ENCODE data around the gene KDELR1. TPM values are rescaled to one million over a fixed set of nuclear protein-coding genes. Genes with fewer than 3 reads are reported as not detected.
A peak's percentile ranks its signal among the peaks of the same experiment; 100 is the strongest.

The KDELR1 gene
- total RNA-seq, 2 donors from 2014 or later = 64.4 to 80.9 TPM

DNA sequence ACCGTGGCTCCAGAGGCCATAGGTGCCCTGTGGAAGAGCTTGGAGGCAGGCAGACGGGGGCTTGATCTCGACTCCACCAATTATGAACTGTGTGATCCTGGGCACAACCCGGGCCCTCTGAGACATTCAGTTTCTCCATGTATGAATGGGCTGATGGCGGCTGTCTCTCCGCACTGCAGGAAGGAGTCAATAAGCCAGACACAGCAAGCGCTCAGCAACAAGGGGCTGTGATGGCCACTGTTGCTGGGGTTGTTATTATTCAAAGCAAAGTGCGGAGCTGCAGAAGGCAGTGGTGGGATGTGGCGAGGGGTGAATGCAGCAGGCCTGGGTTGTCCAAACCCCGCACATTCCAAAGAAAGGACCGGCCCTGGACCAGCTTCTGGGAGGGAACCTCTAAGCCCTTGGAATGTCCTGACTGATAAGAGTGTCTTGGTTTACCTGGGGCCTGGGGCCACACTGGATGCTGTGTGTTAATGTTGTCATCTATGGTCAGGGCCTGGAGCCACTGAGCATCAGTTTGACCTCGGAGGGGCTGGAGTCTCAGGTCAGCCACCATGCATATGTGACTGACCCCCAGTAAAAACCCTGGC is 35.9 kb downstream of the KDELR1 start:
- Mint-ChIP-seq H3K27me3 (no peaks in the 10 kb centered on the region), H3K9me3 (no peaks in the 10 kb centered on the region), H3K36me3 (no peaks in the 10 kb centered on the region), H3K4me1 (ENCODE audit: low read depth in 2 of 2) (peaks cover 7% of the 10 kb centered on the region in 2 donors), H3K27ac (no peak overlapping the region), H3K4me3 (no peak overlapping the region)
- DNase-seq (ENCODE audit: low spot score) = no peak
- ATAC-seq = peak in 1 of 2 donors; percentile 16

DNA sequence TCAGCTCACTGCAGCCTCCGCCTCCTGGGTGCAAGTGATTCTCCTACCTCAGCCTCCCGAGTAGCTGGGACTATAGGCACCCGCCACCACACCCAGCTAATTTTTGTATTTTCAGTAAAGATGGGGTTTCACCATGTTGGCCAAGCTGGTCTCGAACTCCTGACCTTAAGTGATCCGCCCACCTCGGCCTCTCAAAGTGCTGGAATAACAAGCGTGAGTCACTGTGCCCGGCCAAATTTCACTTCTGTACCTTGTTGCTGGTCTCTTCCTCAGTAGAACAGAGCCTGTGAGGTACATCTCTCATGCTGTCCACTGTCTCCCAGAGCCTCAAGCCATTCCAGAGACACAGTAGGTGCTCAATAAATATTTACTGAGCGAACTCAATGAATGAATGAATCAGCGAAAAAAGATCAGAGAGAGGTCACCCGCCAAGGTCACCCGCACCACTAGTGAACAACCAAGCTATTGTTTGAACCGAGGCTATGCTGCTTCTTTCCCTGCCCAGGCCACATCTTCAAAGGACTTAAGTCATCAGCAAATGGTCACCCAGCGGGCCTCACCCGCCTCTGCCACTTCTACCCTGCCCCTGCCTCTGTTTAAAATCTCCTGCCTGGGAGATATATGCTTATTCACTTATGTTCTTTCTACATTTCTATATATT is 36.9 kb downstream of the KDELR1 start:
- no peak for ATAC-seq
- H3K27me3 Mint-ChIP-seq = no peaks in the 10 kb centered on the region
- H3K4me1 Mint-ChIP-seq (ENCODE audit: low read depth in 2 of 2) = peaks cover 7% of the 10 kb centered on the region in 2 donors
- H3K36me3 Mint-ChIP-seq = no peaks in the 10 kb centered on the region
- DNase-seq (ENCODE audit: low spot score) = no peak
- no peaks in the 10 kb centered on the region for H3K9me3 Mint-ChIP-seq
- no peak overlapping the region for H3K4me3 Mint-ChIP-seq
- no peak overlapping the region for H3K27ac Mint-ChIP-seq

DNA sequence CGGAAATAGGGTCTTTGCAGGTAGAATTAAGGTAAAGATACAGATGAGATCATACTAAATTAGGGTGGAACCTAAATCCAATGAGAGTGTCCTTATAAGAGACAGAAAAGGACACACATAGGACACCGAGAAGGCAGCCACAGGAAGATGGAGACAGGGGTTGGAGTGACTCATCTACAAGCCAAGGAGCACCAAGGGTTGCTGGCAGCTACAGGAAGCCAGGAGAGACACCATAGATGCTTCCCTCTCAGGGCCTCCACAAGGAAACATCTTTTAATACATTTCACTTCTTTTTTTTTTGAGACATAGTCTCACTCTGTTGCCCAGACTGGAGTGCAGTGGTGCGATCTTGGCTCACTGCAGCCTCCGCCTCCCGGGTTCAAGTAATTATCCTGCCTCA is 37.7 kb downstream of the KDELR1 start:
- H3K27ac Mint-ChIP-seq = no peak overlapping the region
- no peaks in the 10 kb centered on the region for H3K9me3 Mint-ChIP-seq

DNA sequence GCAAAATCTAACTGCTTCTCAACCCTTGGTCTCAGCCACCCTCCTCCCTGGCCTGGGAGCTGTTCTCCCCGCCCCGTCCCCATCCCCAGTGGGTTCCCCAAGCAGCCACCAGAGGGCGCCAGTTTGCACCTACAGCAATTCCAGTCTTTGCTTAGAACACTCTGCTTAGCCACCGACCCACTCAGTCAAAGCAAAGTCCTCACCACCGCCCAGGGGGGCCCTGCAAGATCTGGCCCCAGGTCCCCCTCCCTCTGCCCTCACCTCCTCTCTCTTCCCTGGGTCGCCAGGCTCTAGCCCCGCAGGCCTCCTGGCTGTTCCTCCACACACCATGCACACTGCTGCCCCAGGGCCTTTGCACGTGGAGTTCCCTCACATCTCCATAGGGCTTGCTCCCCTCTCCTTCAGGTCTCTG is 40.0 kb downstream of the KDELR1 start:
- Mint-ChIP-seq H3K4me3 (no peak overlapping the region), H3K9me3 (no peaks in the 10 kb centered on the region), H3K27ac (no peak overlapping the region), H3K4me1 (ENCODE audit: low read depth in 2 of 2) (peaks cover 7 to 11% of the 10 kb centered on the region in 2 donors), H3K27me3 (no peaks in the 10 kb centered on the region), H3K36me3 (no peaks in the 10 kb centered on the region)
- DNase-seq (ENCODE audit: low spot score) (peak; percentile 84), ATAC-seq (peak; percentile 81 to 88)

More for the DNA sequence above, 37.7 kb downstream of the KDELR1 start:
- H3K27me3 Mint-ChIP-seq = no peaks in the 10 kb centered on the region
- peaks cover 7% of the 10 kb centered on the region in 2 donors for H3K4me1 Mint-ChIP-seq (ENCODE audit: low read depth in 2 of 2)
- no peaks in the 10 kb centered on the region for H3K36me3 Mint-ChIP-seq
- ATAC-seq (no peak), DNase-seq (ENCODE audit: low spot score) (no peak)
- no peak overlapping the region for H3K4me3 Mint-ChIP-seq

DNA sequence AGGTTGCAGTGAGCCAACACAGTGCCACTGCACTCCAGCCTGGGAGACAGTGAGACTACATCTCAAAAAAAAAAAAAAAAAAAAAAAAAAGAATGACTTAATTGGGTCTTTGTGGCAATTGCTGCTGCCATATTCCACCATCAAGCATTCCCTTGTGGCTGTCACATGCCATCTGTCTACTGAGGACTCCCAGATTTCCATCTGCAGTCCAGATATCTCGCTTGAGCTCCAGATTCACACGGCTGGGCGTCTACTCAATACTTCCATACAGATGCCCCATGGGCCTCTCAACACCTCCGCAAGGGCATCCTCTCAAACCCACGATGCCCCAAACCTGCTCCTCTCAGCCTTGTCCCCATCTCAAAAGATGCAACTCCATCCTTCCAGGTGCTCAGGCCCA is 40.5 kb downstream of the KDELR1 start:
- Mint-ChIP-seq H3K9me3 (no peaks in the 10 kb centered on the region), H3K27ac (no peak overlapping the region), H3K27me3 (no peaks in the 10 kb centered on the region), H3K36me3 (no peaks in the 10 kb centered on the region), H3K4me1 (ENCODE audit: low read depth in 2 of 2) (peaks cover 7 to 11% of the 10 kb centered on the region in 2 donors), H3K4me3 (no peak overlapping the region)
- ATAC-seq = no peak
- DNase-seq (ENCODE audit: low spot score) = no peak

DNA sequence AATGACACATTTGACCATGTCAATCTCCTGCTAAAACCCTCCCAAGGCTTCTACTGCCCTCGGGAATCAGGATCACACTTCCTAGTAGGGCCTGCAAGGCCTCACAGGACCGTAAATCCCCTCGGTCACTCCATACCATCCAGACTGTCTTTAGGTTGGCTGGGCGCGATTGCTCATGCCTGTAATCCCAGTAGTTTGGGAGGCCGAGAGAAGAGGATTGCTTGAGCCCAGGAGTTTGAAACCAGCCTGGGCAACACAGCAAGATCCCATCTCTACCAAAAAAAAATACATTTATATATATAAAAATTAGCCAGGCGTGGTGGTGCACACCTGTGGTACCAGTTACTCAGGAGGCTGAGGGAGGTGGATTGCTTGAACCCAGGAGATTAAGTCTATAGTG is 42.6 kb downstream of the KDELR1 start:
- Mint-ChIP-seq H3K27me3 (no peaks in the 10 kb centered on the region), H3K27ac (no peak overlapping the region), H3K36me3 (no peaks in the 10 kb centered on the region), H3K4me3 (no peak overlapping the region), H3K9me3 (no peaks in the 10 kb centered on the region), H3K4me1 (ENCODE audit: low read depth in 2 of 2) (peaks cover 7 to 11% of the 10 kb centered on the region in 2 donors)
- ATAC-seq (no peak), DNase-seq (ENCODE audit: low spot score) (no peak)

DNA sequence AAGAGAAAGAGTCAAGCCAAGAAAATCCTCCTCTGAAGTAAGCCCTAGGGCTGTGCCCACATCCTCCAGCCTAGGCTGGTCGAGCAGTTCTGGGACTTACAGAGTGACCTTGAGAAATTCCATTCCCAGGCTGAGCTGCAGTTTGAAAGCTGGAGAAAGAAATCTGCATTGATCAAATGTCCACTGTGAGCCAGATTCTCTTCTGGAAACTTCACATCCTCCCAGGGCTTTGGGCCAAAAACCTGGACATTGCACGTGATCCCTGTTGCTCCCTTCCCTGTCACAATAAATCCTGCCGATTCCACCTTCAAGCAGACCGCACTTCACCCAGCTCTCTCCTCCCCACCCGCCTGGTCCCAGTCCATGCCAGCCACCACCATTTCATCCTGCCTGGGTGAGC is 43.3 kb downstream of the KDELR1 start:
- DNase-seq (ENCODE audit: low spot score) (no peak), ATAC-seq (no peak)
- Mint-ChIP-seq H3K9me3 (no peaks in the 10 kb centered on the region), H3K4me3 (no peak overlapping the region), H3K36me3 (no peaks in the 10 kb centered on the region), H3K4me1 (ENCODE audit: low read depth in 2 of 2) (peaks cover 7 to 11% of the 10 kb centered on the region in 2 donors), H3K27ac (no peak overlapping the region), H3K27me3 (no peaks in the 10 kb centered on the region)

DNA sequence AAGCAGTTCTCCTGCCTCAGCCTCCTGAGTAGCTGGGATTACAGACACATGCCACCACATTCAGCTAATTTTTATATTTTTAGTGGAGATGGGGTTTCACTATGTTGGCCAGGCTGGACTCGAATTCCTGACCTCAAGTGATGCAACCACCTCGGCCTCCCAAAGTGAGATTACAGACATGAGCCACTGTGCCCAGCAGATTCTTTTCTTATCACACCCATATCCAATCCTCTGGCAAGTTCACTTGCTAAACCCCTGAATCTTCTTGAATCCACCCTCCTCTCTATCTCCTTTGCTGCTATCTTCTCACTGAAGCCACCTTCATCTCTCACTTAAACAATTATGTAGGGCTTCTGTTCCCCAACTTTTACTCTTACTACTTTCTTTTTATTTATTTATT is 45.2 kb downstream of the KDELR1 start:
- Mint-ChIP-seq H3K27ac (peak overlapping the region in 1 of 2 donors; percentile 20), H3K9me3 (no peaks in the 10 kb centered on the region), H3K4me3 (no peak overlapping the region), H3K36me3 (no peaks in the 10 kb centered on the region), H3K4me1 (ENCODE audit: low read depth in 2 of 2) (peaks cover 2 to 7% of the 10 kb centered on the region in 2 donors), H3K27me3 (no peaks in the 10 kb centered on the region)
- DNase-seq (ENCODE audit: low spot score) (no peak), ATAC-seq (no peak)

DNA sequence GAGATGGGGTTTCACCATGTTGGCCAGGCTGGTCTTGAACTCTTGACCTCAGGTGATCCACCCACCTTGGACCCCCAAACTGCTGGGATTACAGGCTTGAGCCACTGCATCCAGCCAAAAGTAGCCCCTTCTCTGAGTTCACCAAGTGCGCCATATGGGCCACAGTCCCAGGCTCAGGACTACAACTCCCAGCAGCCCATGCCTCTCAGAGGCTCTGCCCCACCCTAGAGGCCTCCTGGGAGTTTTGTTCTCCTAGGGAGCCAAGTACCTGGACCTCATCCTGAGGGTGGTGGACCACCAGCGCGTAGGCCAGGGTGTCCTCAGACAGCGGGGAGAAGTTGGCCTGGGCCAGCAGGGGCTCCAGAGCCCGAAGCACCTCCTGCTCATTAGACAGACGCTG is 46.5 kb downstream of the KDELR1 start:
- no peak overlapping the region for H3K4me3 Mint-ChIP-seq
- peak in 1 of 2 donors; percentile 46 for ATAC-seq

DNA sequence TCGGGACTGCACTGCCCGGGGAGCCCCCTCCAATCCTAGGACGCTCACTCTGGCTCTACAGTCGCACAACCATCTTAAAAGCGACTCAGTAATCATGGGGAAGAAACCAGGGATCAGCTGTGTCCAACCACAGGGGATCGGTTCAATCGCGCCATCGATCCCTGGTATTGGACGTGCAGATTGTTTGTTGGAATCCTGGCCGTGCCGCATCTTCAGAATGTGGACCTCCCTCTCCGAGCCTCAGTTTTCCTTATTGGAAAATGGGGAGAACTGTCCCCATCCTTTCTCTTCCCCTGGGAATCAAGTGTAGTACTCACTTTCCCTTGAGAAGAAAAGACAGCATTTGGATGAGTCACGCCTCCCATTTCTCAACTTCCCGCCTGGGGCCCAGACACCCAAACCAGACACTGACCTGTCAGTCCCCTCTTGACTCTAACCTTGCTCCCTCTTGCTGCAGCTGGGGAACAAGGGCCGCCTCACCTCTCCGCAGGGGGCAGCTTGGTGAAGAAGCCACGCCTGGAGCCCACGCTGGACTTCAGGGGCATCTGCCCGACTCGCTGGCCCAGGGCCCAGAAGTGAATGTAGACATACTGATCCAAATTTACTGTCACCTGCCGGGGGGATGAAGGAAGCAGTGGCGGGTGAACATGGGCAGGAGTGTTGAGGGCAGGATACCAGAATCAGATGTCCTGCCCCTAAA is 48.4 kb downstream of the KDELR1 start:
- Mint-ChIP-seq H3K27me3 (no peaks in the 10 kb centered on the region), H3K36me3 (no peaks in the 10 kb centered on the region), H3K9me3 (no peaks in the 10 kb centered on the region), H3K4me3 (no peak overlapping the region), H3K4me1 (ENCODE audit: low read depth in 2 of 2) (no peaks in the 10 kb centered on the region), H3K27ac (peak overlapping the region in 1 of 2 donors; percentile 31)
- no peak for ATAC-seq
- DNase-seq (ENCODE audit: low spot score) = no peak

More for the DNA sequence above, 46.5 kb downstream of the KDELR1 start:
- Mint-ChIP-seq H3K36me3 (no peaks in the 10 kb centered on the region), H3K27me3 (no peaks in the 10 kb centered on the region), H3K9me3 (no peaks in the 10 kb centered on the region), H3K4me1 (ENCODE audit: low read depth in 2 of 2) (peaks cover 0 to 4% of the 10 kb centered on the region in 2 donors), H3K27ac (no peak overlapping the region)
- DNase-seq (ENCODE audit: low spot score) = no peak

DNA sequence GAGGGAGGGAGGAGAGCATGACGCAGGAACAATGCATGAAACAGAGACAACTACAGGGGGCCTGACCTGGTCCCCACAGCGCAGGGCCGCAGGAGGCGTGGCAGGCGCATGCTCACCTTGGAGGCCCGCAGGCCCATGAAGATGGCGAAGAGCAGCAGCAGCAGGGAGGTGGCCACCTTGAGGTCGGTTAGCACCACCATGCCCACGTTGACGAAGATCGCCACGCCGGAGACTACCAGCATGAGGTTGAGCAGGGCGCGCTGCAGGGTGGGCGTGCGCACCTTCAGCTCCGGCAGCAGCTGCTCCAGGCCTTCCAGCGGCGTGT is 49.0 kb downstream of the KDELR1 start:
- Mint-ChIP-seq H3K27me3 (no peaks in the 10 kb centered on the region), H3K4me3 (no peak overlapping the region), H3K4me1 (ENCODE audit: low read depth in 2 of 2) (no peaks in the 10 kb centered on the region), H3K36me3 (no peaks in the 10 kb centered on the region), H3K27ac (no peak overlapping the region), H3K9me3 (no peaks in the 10 kb centered on the region)
- DNase-seq (ENCODE audit: low spot score) = no peak
- no peak for ATAC-seq

DNA sequence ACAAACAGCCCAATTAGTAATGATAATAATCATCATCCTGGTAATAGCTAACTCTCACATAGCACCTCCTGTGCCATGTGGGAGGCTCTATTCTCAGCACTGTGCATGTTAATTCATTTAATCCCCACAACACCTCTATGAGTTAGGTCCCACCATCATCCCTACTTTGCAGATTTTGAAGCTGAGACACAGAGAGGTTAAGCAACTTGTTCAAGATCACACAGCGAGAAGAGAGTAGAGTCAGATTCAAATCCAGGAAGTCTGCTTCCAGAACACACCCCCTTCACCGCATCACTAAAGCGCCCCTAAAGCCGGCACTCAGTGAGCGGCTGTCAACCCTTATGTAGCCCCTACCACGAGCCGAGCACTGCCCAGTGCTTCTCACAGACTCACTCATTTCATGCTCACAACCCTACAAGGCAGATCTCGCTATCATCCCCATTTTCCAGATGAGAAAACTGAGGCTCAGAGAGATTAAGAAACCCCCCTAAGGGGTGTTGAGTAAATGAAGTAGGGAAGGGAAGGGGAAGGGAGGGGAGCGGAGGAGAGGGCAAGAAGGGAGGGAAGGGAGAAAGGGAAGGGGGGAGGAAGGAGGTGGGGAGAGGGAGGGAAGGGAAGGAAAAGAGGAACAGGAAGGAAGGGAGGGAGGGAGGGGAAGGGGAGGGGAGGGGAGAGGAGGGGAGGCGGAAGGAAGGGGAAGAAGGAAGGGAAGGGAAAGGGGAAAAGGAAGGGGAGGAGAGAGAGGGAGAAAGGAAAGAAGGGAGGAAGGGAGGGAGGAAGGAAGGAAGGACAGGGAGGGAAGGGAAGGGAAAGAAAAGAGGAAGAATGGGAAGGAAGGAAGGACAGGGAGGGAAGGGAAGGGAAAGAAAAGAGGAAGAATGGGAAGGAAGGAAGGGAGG is 49.6 kb downstream of the KDELR1 start:
- H3K4me1 Mint-ChIP-seq (ENCODE audit: low read depth in 2 of 2) = no peaks in the 10 kb centered on the region
- H3K4me3 Mint-ChIP-seq = no peak overlapping the region
- DNase-seq (ENCODE audit: low spot score) = no peak
- ATAC-seq = no peak
- no peaks in the 10 kb centered on the region for H3K9me3 Mint-ChIP-seq
- no peak overlapping the region for H3K27ac Mint-ChIP-seq
- no peaks in the 10 kb centered on the region for H3K36me3 Mint-ChIP-seq
- no peaks in the 10 kb centered on the region for H3K27me3 Mint-ChIP-seq

DNA sequence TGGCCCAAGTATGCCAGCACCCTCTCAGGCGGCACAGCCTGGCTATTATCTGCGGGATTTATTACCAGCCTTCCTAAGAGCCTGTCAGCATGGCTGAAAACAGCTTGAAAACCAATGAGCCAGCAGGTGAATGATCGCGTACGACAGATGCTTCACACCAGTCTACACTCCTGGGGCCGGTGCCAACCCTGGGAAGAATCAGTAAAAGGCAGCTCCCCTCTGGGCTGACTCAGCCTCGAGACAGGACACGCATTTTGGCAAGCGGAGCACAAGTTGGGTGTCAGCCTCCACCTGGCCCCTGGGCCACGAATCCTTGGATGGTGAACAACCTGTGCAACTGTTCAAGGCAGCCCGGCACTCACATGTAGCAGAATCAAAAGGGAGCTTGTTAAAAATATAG is 50.4 kb downstream of the KDELR1 start:
- Mint-ChIP-seq H3K27ac (no peak overlapping the region), H3K9me3 (no peaks in the 10 kb centered on the region), H3K4me3 (no peak overlapping the region), H3K4me1 (ENCODE audit: low read depth in 2 of 2) (no peaks in the 10 kb centered on the region), H3K27me3 (no peaks in the 10 kb centered on the region), H3K36me3 (no peaks in the 10 kb centered on the region)
- no peak for ATAC-seq
- no peak for DNase-seq (ENCODE audit: low spot score)
